Activated CD8-positive, alpha-beta memory T cell treated with anti-CD3 and anti-CD28 coated beads, Interleukin-2, amount 50 U/mL, for 1 hour (primary cell): ENCODE measurements around the gene KLHL2.

Source experiments
- DNase-seq: peaks from one replicate; pipeline ENCODE4 v3.0.0-alpha.2; 2020; ENCODE audit errors: extremely low read depth

KLHL2 gene

GRCh38 chr4:165368114-165368513 is 160.8 kb downstream of the KLHL2 start:
- DNase-seq, result no peak

GRCh38 chr4:165368567-165368966 is 161.2 kb downstream of the KLHL2 start:
- no peak for DNase-seq

DNA sequence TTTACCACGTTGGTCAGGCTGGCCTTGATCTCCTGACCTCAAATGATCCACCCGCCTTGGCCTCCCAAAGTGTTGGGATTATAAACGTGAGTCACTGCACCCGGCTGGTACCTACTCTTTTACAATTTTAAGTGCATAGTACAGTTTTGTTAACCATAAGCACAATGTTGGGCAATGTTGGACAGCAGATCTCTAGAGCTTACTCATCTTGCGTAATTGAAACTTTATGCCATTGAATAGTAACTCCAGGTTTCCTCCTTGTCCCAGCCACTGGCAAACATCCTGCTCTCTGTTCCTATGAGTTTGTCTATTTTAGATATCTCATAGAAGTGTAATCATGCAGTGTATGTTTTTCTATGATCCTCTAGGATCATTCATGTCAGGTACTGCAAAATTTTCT is 162.2 kb downstream of the KLHL2 start:
- no peak for DNase-seq

GRCh38 chr4:165370530-165370929 is 163.2 kb downstream of the KLHL2 start:
- no peak for DNase-seq
